SK-N-SH (cell line): ENCODE results near the gene SLC66A2. TPM values are rescaled to one million over a fixed set of nuclear protein-coding genes. Genes with fewer than 3 reads are reported as not detected.
"Not testable (repeated sequence)": the region's sequence is repeated elsewhere in the genome, so short reads cannot be mapped to it uniquely, and the experiment has no call there.

Experiments
- CTCF ChIA-PET: fragments of 300-600, 350-600 bp; formaldehyde crosslinking; extraction: SDS; loops from one replicate; lab custom pipeline; 2021; lab: Yijun Ruan, JAX
- POLR2A ChIA-PET: fragments of 350-600 bp; sonication (Branson Sonifier 250); formaldehyde crosslinking; extraction: SDS; loops from one replicate; lab custom pipeline; 2020; ENCODE audit warnings: antibody characterized with exemption, inconsistent platforms; lab: Yijun Ruan, JAX
- DNase-seq: peaks from one replicate; pipeline ENCODE4 v3.0.0; 2012
- H2AFZ ChIP-seq: fragments of 200-600 bp; sonication (generic); 2 replicates; pipeline ENCODE4 v1.8.1; 2016; ENCODE audit warnings: antibody characterized with exemption, mild to moderate bottlenecking, low read depth
- H3F3A ChIP-seq: fragments of 200-600 bp; sonication (generic); replicated peaks from 2 replicates; pipeline ENCODE3; 2016; ENCODE audit warnings: antibody characterized with exemption, mild to moderate bottlenecking; ENCODE audit not compliant: insufficient read depth
- H3K27ac ChIP-seq, 2 experiments: fragments of 200-500 bp in 1 of 2; fragments of 200-600 bp in 1 of 2; sonication (Bioruptor generic) in 1 of 2; sonication (generic), shearing (Covaris generic) in 1 of 2; 2 replicates each; pipeline versions ENCODE4 v1.5.1 to v1.6.1; 2014 to 2016; ENCODE audit warnings: low read depth in 2 of 2, inconsistent platforms in 1 of 2, low read length in 1 of 2, mild to moderate bottlenecking in 1 of 2, mixed read lengths in 1 of 2
- H3K27me3 ChIP-seq: fragments of 200-600 bp; sonication (generic), shearing (Covaris generic); 2 replicates; pipeline ENCODE4 v1.6.1; 2016; ENCODE audit warnings: mixed run types; ENCODE audit not compliant: insufficient read depth
- H3K36me3 ChIP-seq, 2 experiments: fragments of 200-500 bp in 1 of 2; fragments of 200-600 bp in 1 of 2; sonication (Bioruptor generic) in 1 of 2; sonication (generic) in 1 of 2; replicated peaks in 1 of 2; 2 replicates each; pipeline versions ENCODE3 to v1.5.1; 2014 to 2016; ENCODE audit warnings: low read length in 1 of 2, mild to moderate bottlenecking in 1 of 2; ENCODE audit not compliant: insufficient read depth in 2 of 2, control insufficient read depth in 1 of 2
- H3K4me1 ChIP-seq, 2 experiments: fragments of 200-500 bp in 1 of 2; fragments of 200-600 bp in 1 of 2; sonication (Bioruptor generic) in 1 of 2; sonication (generic), shearing (Covaris generic) in 1 of 2; 2 replicates each; pipeline versions ENCODE4 v1.5.1 to v1.6.1; 2014 to 2016; ENCODE audit warnings: low read depth in 1 of 2, low read length in 1 of 2, mixed run types in 1 of 2; ENCODE audit not compliant: insufficient read depth in 2 of 2, control insufficient read depth in 1 of 2
- H3K4me2 ChIP-seq: fragments of 200-600 bp; sonication (generic), shearing (Covaris generic); 2 replicates; pipeline ENCODE4 v1.6.1; 2017; ENCODE audit warnings: mixed run types
- H3K4me3 ChIP-seq, 2 experiments: fragments of 200-500 bp in 1 of 2; fragments of 200-600 bp in 1 of 2; sonication (Bioruptor generic) in 1 of 2; sonication (generic), shearing (Covaris generic) in 1 of 2; 2 replicates each; pipeline versions ENCODE4 v1.5.1 to v1.8.1; 2014 to 2016; ENCODE audit warnings: low read depth in 2 of 2, inconsistent platforms in 1 of 2, low read length in 1 of 2, mild to moderate bottlenecking in 1 of 2, mixed read lengths in 1 of 2, moderate library complexity in 1 of 2
- H3K79me2 ChIP-seq: fragments of 200-600 bp; sonication (generic); 2 replicates; pipeline ENCODE4 v1.8.1; 2017; ENCODE audit warnings: mild to moderate bottlenecking; ENCODE audit not compliant: insufficient read depth
- H3K9ac ChIP-seq: fragments of 200-600 bp; sonication (generic); 2 replicates; pipeline ENCODE4 v1.6.1; 2017; ENCODE audit warnings: mixed run types
- H3K9me2 ChIP-seq: fragments of 200-600 bp; sonication (generic); 2 replicates; pipeline ENCODE4 v1.6.1; 2017; ENCODE audit warnings: mixed run types
- H3K9me3 ChIP-seq: fragments of 200-600 bp; sonication (generic); 2 replicates; pipeline ENCODE4 v1.6.1; 2017; ENCODE audit warnings: mixed run types, mild to moderate bottlenecking, moderate library complexity
- H4K20me1 ChIP-seq: fragments of 200-600 bp; sonication (generic); 2 replicates; pipeline ENCODE4 v1.6.1; 2017; ENCODE audit warnings: mild to moderate bottlenecking, mixed run types; ENCODE audit not compliant: insufficient read depth
- EP300 ChIP-seq, 2 experiments: IDR thresholded peaks; 2 replicates each; pipeline versions ENCODE4 v1.4.0 to v1.6.1; 2012; ENCODE audit warnings: borderline replicate concordance in 1 of 2, low read depth in 1 of 2, low read length in 1 of 2
- FOSL2 ChIP-seq: IDR thresholded peaks from 2 replicates; pipeline ENCODE4 v1.4.0; 2012; ENCODE audit warnings: low read depth, mild to moderate bottlenecking, moderate library complexity, borderline replicate concordance
- FOXJ3 ChIP-seq: sonication (generic); formaldehyde crosslinking; IDR thresholded peaks from 2 replicates; pipeline ENCODE4 v1.5.1; 2020; ENCODE audit warnings: mild to moderate bottlenecking, missing genetic modification reagents
- GABPA ChIP-seq: IDR thresholded peaks from 2 replicates; pipeline ENCODE4 v1.4.0; 2012; ENCODE audit warnings: low read depth, mild to moderate bottlenecking
- GATA2 ChIP-seq: sonication (generic); formaldehyde crosslinking; IDR thresholded peaks from 2 replicates; pipeline ENCODE4 v1.5.0; 2020; ENCODE audit warnings: mild to moderate bottlenecking, missing genetic modification reagents
- MEF2A ChIP-seq: IDR thresholded peaks from 2 replicates; pipeline ENCODE4 v1.4.0; 2012; ENCODE audit warnings: low read depth, borderline replicate concordance
- NFIC ChIP-seq: IDR thresholded peaks from 2 replicates; pipeline ENCODE4 v1.4.0; 2012; ENCODE audit warnings: borderline replicate concordance
- NRF1 ChIP-seq: IDR thresholded peaks from 2 replicates; pipeline ENCODE4 v1.6.1; 2012; ENCODE audit warnings: low read depth, mild to moderate bottlenecking, low read length
- PBX3 ChIP-seq: IDR thresholded peaks from 2 replicates; pipeline ENCODE4; 2012
- POLR2AphosphoS5 ChIP-seq: IDR thresholded peaks from 2 replicates; pipeline ENCODE4 v1.6.1; 2012; ENCODE audit warnings: low read depth, low read length
- RAD21 ChIP-seq: IDR thresholded peaks from 2 replicates; pipeline ENCODE4 v1.6.1; 2012; ENCODE audit warnings: mild to moderate bottlenecking, low read length
- RCOR1 ChIP-seq: fragments of 150-350 bp; IDR thresholded peaks from 2 replicates; pipeline ENCODE4 v1.6.1; 2017; ENCODE audit warnings: antibody characterized with exemption, low read length
- RFX5 ChIP-seq: IDR thresholded peaks from 2 replicates; pipeline ENCODE4 v1.6.1; 2012; ENCODE audit warnings: mild to moderate bottlenecking, improper control_type of control experiment, low read length
- RXRA ChIP-seq: IDR thresholded peaks from 2 replicates; pipeline ENCODE4 v1.4.0; 2012; ENCODE audit warnings: low read depth, mild to moderate bottlenecking, borderline replicate concordance
- TCF12 ChIP-seq: IDR thresholded peaks from 2 replicates; pipeline ENCODE4 v1.4.0; 2012
- TEAD4 ChIP-seq: IDR thresholded peaks from 2 replicates; pipeline ENCODE4 v1.4.0; 2012; ENCODE audit warnings: mild to moderate bottlenecking, borderline replicate concordance; ENCODE audit not compliant: insufficient read depth
- WGBS: methylation state at CpG from one replicate; pipeline ENCODE4 v1.1.6; 2017; ENCODE audit warnings: low lambda C conversion rate; 5-methylcytosine and 5-hydroxymethylcytosine counted together
- polyA plus RNA-seq, 3 experiments: library from polyadenylated mRNA; depleted of rRNA; stranded (reverse); fragments of >200 nt; gene quantifications; 2 replicates each; pipeline ENCODE4 v1.2.3, GENCODE V29; 2012

The SLC66A2 gene
- polyA plus RNA-seq, 1 of the 3 experiments (the other 2 are of a cell fraction) = 14.5 TPM

DNA sequence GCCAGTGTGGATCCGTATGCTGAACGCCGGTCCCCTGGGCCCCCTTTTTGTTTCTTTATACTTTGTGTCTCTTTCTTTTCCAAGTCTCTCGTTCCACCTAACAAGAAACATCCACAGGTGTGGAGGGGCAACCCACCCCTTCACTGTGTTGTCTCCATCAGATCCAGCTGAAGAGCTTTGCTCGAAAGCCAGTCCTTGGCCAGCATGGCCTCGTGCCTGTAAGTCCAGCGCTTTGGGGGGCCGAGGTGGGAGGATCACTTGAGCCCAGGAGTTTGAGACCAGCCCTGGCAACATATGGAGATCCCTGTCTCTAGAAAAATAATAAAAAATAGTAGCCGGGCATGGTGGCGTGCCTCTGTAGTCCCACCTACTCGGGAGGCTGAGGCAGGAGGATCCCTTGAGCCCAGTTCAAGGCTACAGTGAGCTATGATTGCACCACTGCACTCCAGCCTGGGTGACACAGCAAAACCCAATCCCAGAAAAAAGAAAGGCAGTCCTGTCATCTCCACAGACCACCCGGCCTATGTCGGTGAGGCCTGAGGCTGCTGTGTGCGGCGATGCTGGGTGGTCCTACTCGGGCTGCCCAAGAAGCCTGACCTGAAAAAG is 9.6 kb upstream of the SLC66A2 start:
- CTCF ChIA-PET = no interaction called here
- peaks cover 0 to 12% of the 10 kb centered on the region in 2 experiments; a peak in 1 of 4 replicates for H3K4me1 ChIP-seq
- H3K27ac ChIP-seq = no peak overlapping the region
- no peaks in the 10 kb centered on the region for H4K20me1 ChIP-seq
- H3K4me3 ChIP-seq = no peak overlapping the region
- H3K27me3 ChIP-seq = no peaks in the 10 kb centered on the region
- no peaks in the 10 kb centered on the region for H3F3A ChIP-seq
- 95% methylated on average over 13 of the region's 16 CpGs for WGBS
- H3K9ac ChIP-seq = no peak overlapping the region
- no peaks in the 10 kb centered on the region for H3K9me2 ChIP-seq
- H3K4me2 ChIP-seq = no peak overlapping the region
- POLR2A ChIA-PET = no interaction called here
- no peak overlapping the region for H2AFZ ChIP-seq
- H3K36me3 ChIP-seq = no peaks in the 10 kb centered on the region
- TF ChIP-seq NFIC (no peak), FOSL2 (no peak), RCOR1 (no peak), TEAD4 (no peak), EP300 (IDR thresholded peaks at IDR 0.05; ENCODE audit: borderline replicate concordance in 1 of 2, low read depth in 1 of 2, low read length in 1 of 2) (no peak), NRF1 (no peak), RFX5 (no peak), GATA2 (CRISPR knock-in tag) (no peak), TCF12 (no peak), GABPA (no peak), MEF2A (no peak), FOXJ3 (CRISPR knock-in tag) (no peak), POLR2AphosphoS5 (no peak), RXRA (no peak), PBX3 (no peak), RAD21 (no peak)
- no peak for DNase-seq
- H3K79me2 ChIP-seq = no peaks in the 10 kb centered on the region
- H3K9me3 ChIP-seq = no peaks in the 10 kb centered on the region

DNA sequence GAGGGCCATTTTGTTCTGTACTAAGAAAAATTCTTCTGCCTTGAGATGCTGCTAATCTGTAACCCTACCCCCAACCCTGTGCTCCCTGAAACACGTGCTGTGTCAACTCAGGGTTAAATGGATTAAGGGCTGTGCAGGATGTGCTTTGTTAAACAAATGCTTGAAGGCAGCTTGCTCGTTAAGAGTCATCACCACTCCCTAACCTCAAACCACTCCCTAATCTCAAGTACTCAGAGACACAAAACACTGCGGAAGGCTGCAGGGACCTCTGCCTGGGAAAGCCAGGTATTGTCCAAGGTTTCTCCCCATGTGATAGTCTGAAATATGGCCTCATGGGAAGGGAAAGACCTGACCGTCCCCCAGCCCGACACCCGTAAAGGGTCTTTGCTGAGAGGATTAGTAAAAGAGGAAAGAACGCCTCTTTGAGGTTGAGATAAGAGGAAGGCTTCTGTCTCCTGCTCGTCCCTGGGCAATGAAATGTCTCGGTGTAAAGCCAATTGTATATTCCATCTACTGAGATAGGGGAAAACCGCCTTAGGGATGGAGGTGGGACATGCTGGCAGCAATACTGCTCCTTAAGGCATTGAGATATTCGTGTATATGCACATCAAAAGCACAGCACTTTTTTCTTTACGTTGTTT is 8.8 kb upstream of the SLC66A2 start:
- H3K4me1 ChIP-seq, H3K27me3 ChIP-seq, H3F3A ChIP-seq, H4K20me1 ChIP-seq, H3K36me3 ChIP-seq, H3K9ac ChIP-seq, H3K79me2 ChIP-seq, CTCF ChIA-PET, POLR2A ChIA-PET, H2AFZ ChIP-seq, H3K4me3 ChIP-seq, H3K4me2 ChIP-seq, H3K9me3 ChIP-seq, H3K27ac ChIP-seq, DNase-seq, H3K9me2 ChIP-seq: not testable (repeated sequence)
- 84% methylated on average over 11 of the region's 12 CpGs for WGBS
